GM19395 (cell line): ENCODE results near the gene C1orf52.

Source experiments
- ATAC-seq: cut with Tn5 transposase; IDR thresholded peaks from one replicate; pipeline ENCODE4 v1.9.1; 2021; ENCODE audit warnings: mild to moderate bottlenecking, moderate library complexity; ENCODE audit not compliant: unreplicated experiment

C1orf52 gene

GRCh38 chr1:85259118-85259911 is at the start of gene C1orf52:
Gene C1orf52 (minus strand): TSS chr1:85259662. CDS start chr1:85259633, 29 bp downstream.
- ATAC-seq: peak; percentile 96

- ATAC-seq: no peak
Measured at GRCh38 chr1:85308833-85309350, 49.4 kb upstream of the C1orf52 start.

- peak; percentile 95 for ATAC-seq
Measured at GRCh38 chr1:85307987-85308832, 48.7 kb upstream of the C1orf52 start.

- ATAC-seq: no peak
Measured at GRCh38 chr1:85306236-85306635, 46.8 kb upstream of the C1orf52 start.

- no peak for ATAC-seq
Measured at GRCh38 chr1:85303440-85304162, 44.1 kb upstream of the C1orf52 start.

GRCh38 chr1:85300140-85300539 is 40.7 kb upstream of the C1orf52 start:
- ATAC-seq: no peak

GRCh38 chr1:85297855-85298629 is 38.6 kb upstream of the C1orf52 start:
- peak; percentile 89 for ATAC-seq

- ATAC-seq: no peak
Measured at GRCh38 chr1:85297538-85297854, 38.0 kb upstream of the C1orf52 start.

GRCh38 chr1:85296980-85297379 is 37.5 kb upstream of the C1orf52 start:
- no peak for ATAC-seq

GRCh38 chr1:85295654-85296053 is 36.2 kb upstream of the C1orf52 start:
- no peak for ATAC-seq

- ATAC-seq: no peak
Measured at GRCh38 chr1:85295006-85295431, 35.6 kb upstream of the C1orf52 start.

- no peak for ATAC-seq
Measured at GRCh38 chr1:85290826-85291225, 31.4 kb upstream of the C1orf52 start.

- peak; percentile 47 for ATAC-seq
Measured at GRCh38 chr1:85289848-85290335, 30.4 kb upstream of the C1orf52 start.

- peak; percentile 14 for ATAC-seq
Measured at GRCh38 chr1:85289207-85289847, 29.9 kb upstream of the C1orf52 start.

- no peak for ATAC-seq
Measured at GRCh38 chr1:85284202-85284601, 24.7 kb upstream of the C1orf52 start.

GRCh38 chr1:85283475-85284199 is 24.2 kb upstream of the C1orf52 start:
- ATAC-seq: no peak

GRCh38 chr1:85282424-85282823 is 23.0 kb upstream of the C1orf52 start:
- no peak for ATAC-seq

GRCh38 chr1:85280636-85281035 is 21.2 kb upstream of the C1orf52 start:
- ATAC-seq: no peak

- ATAC-seq: no peak
Measured at GRCh38 chr1:85279458-85280080, 20.1 kb upstream of the C1orf52 start.
